H9 (cell line): ENCODE data around the gene PCID2. TPM values are rescaled to one million over a fixed set of nuclear protein-coding genes. Genes with fewer than 3 reads are reported as not detected.

Experiments
- DNase-seq: peaks from one replicate; pipeline ENCODE4 v3.0.0-alpha.2; 2017
- H2AFZ ChIP-seq: one replicate; pipeline ENCODE4 v1.6.1; 2013; ENCODE audit warnings: mild to moderate bottlenecking, low read length, control low read depth, moderate library complexity
- H2AK5ac ChIP-seq: 2 replicates; pipeline ENCODE4 v1.6.1; 2013; ENCODE audit warnings: low read length, control low read depth, mixed read lengths; ENCODE audit not compliant: insufficient read length
- H2BK120ac ChIP-seq: one replicate; pipeline ENCODE4 v1.6.1; 2013; ENCODE audit warnings: low read depth, mild to moderate bottlenecking, low read length, control low read depth, inconsistent platforms; ENCODE audit not compliant: poor library complexity, severe bottlenecking
- H2BK12ac ChIP-seq: 2 replicates; pipeline ENCODE4 v1.6.1; 2013; ENCODE audit warnings: low read length, control low read depth, mixed read lengths, low read depth; ENCODE audit not compliant: insufficient read length
- H2BK15ac ChIP-seq: 2 replicates; pipeline ENCODE4 v1.6.1; 2013; ENCODE audit warnings: low read depth, low read length, control low read depth
- H2BK20ac ChIP-seq: one replicate; pipeline ENCODE4 v1.6.1; 2013; ENCODE audit warnings: low read depth, mild to moderate bottlenecking, low read length, control low read depth, inconsistent platforms; ENCODE audit not compliant: poor library complexity, severe bottlenecking
- H2BK5ac ChIP-seq: 2 replicates; pipeline ENCODE4 v1.6.1; 2013; ENCODE audit warnings: low read length, control low read depth, mixed read lengths; ENCODE audit not compliant: insufficient read length
- H3K14ac ChIP-seq: 2 replicates; pipeline ENCODE4 v1.6.1; 2013; ENCODE audit warnings: low read length, control low read depth; ENCODE audit not compliant: insufficient read depth
- H3K18ac ChIP-seq: 2 replicates; pipeline ENCODE4 v1.6.1; 2013; ENCODE audit warnings: low read depth, mild to moderate bottlenecking, mixed read lengths, low read length, control low read depth; ENCODE audit not compliant: insufficient read length
- H3K23ac ChIP-seq: 2 replicates; pipeline ENCODE4 v1.6.1; 2013; ENCODE audit warnings: low read length, control low read depth, mixed read lengths, low read depth; ENCODE audit not compliant: insufficient read length
- H3K23me2 ChIP-seq: 2 replicates; pipeline ENCODE4 v1.6.1; 2013; ENCODE audit warnings: low read depth, mild to moderate bottlenecking, mixed read lengths, low read length, control low read depth; ENCODE audit not compliant: insufficient read length, poor library complexity, severe bottlenecking
- H3K27ac ChIP-seq: 2 replicates; pipeline ENCODE4 v1.5.1; 2013; ENCODE audit warnings: low read length, control low read depth, mixed read lengths, low read depth; ENCODE audit not compliant: insufficient read length
- H3K27me3 ChIP-seq: 2 replicates; pipeline ENCODE4 v1.6.1; 2013; ENCODE audit warnings: low read length, control low read depth, inconsistent platforms; ENCODE audit not compliant: insufficient read depth
- H3K4ac ChIP-seq: 2 replicates; pipeline ENCODE4 v1.6.1; 2013; ENCODE audit warnings: low read depth, mild to moderate bottlenecking, control low read depth, inconsistent platforms, low read length, moderate library complexity
- H3K4me1 ChIP-seq: 2 replicates; pipeline ENCODE4 v1.6.1; 2013; ENCODE audit warnings: low read length, control low read depth, inconsistent platforms; ENCODE audit not compliant: insufficient read depth
- H3K4me2 ChIP-seq: 2 replicates; pipeline ENCODE4 v1.6.1; 2013; ENCODE audit warnings: low read length, control low read depth, mixed read lengths; ENCODE audit not compliant: insufficient read length, insufficient read depth
- H3K56ac ChIP-seq: 2 replicates; pipeline ENCODE4 v1.6.1; 2013; ENCODE audit warnings: low read depth, mild to moderate bottlenecking, mixed read lengths, low read length, control low read depth; ENCODE audit not compliant: insufficient read length
- H3K79me1 ChIP-seq: 2 replicates; pipeline ENCODE4 v1.6.1; 2013; ENCODE audit warnings: low read depth, mild to moderate bottlenecking, moderate library complexity, low read length, control low read depth, inconsistent platforms; ENCODE audit not compliant: insufficient read depth, poor library complexity, severe bottlenecking
- H3K79me2 ChIP-seq: 2 replicates; pipeline ENCODE4 v1.6.1; 2013; ENCODE audit warnings: low read length, control low read depth, inconsistent platforms; ENCODE audit not compliant: insufficient read depth
- H3K9ac ChIP-seq: 2 replicates; pipeline ENCODE4 v1.6.1; 2013; ENCODE audit warnings: low read length, control low read depth, mixed read lengths; ENCODE audit not compliant: insufficient read length; ENCODE audit errors: extremely low read depth
- H3K9me3 ChIP-seq: one replicate; pipeline ENCODE4 v1.6.1; 2013; ENCODE audit warnings: low read depth, low read length, inconsistent platforms; ENCODE audit not compliant: control insufficient read depth
- H3T11ph ChIP-seq: one replicate; pipeline ENCODE4 v1.6.1; 2013; ENCODE audit warnings: mild to moderate bottlenecking, low read length, control low read depth, inconsistent platforms
- H4K20me1 ChIP-seq: one replicate; pipeline ENCODE4 v1.6.1; 2013; ENCODE audit not compliant: control insufficient read depth, insufficient read length, insufficient read depth
- H4K5ac ChIP-seq: 2 replicates; pipeline ENCODE4 v1.6.1; 2013; ENCODE audit warnings: low read depth, mild to moderate bottlenecking, mixed read lengths, low read length, control low read depth; ENCODE audit not compliant: insufficient read length
- H4K8ac ChIP-seq: replicated peaks from 2 replicates; pipeline ENCODE4 v1.6.1; 2013; ENCODE audit warnings: low read length, control low read depth, mixed read lengths, low read depth; ENCODE audit not compliant: insufficient read length
- H4K91ac ChIP-seq: 2 replicates; pipeline ENCODE4 v1.6.1; 2013; ENCODE audit warnings: low read depth, mild to moderate bottlenecking, moderate library complexity, mixed read lengths, low read length, control low read depth; ENCODE audit not compliant: insufficient read length
- H3K27ac Mint-ChIP-seq, 3 experiments: 2 replicates in 2 of 3; 3 replicates in 1 of 3; pipeline ENCODE4 v1.8.0; 2020 to 2021; ENCODE audit warnings: mixed read lengths in 3 of 3, mild to moderate bottlenecking in 1 of 3, moderate library complexity in 1 of 3
- H3K27me3 Mint-ChIP-seq: 2 replicates; pipeline ENCODE4 v1.8.0; 2021; ENCODE audit warnings: low read depth, mild to moderate bottlenecking, moderate library complexity, mixed read lengths
- H3K36me3 Mint-ChIP-seq, 3 experiments: 2 replicates in 2 of 3; 3 replicates in 1 of 3; pipeline ENCODE4 v1.8.0; 2020 to 2021; ENCODE audit warnings: low read depth in 3 of 3, mixed read lengths in 3 of 3; ENCODE audit not compliant: insufficient read depth in 1 of 3
- H3K4me1 Mint-ChIP-seq, 2 experiments: 2 replicates each; pipeline ENCODE4 v1.8.0; 2020; ENCODE audit warnings: mixed read lengths in 2 of 2
- H3K4me3 Mint-ChIP-seq, 2 experiments: 2 replicates in 1 of 2; 3 replicates in 1 of 2; pipeline ENCODE4 v1.8.0; 2020 to 2021; ENCODE audit warnings: mild to moderate bottlenecking in 2 of 2, mixed read lengths in 2 of 2, moderate library complexity in 1 of 2
- H3K9me3 Mint-ChIP-seq, 2 experiments: 2 replicates in 1 of 2; 3 replicates in 1 of 2; pipeline ENCODE4 v1.8.0; 2020; ENCODE audit warnings: mild to moderate bottlenecking in 2 of 2, mixed read lengths in 2 of 2, moderate library complexity in 1 of 2
- WGBS: extraction: QIAGEN DNeasy Blood & Tissue Kit; methylation state at CpG from one replicate; pipeline ENCODE4 v1.1.7; 2013; ENCODE audit warnings: missing lambda C conversion rate, low lambda C conversion rate, mixed read lengths; ENCODE audit not compliant: insufficient read length; ENCODE audit errors: extremely low coverage; 5-methylcytosine and 5-hydroxymethylcytosine counted together
- total RNA-seq: library from RNA; stranded (reverse); gene quantifications from 2 replicates; pipeline ENCODE4 v1.2.1, GENCODE V29; 2021
- TF ChIP-seq, protein P1 (sequence below): fragments of 200-600 bp; sonication (generic); conservative IDR thresholded peaks from 3 replicates; pipeline ENCODE4 v1.8.0; 2021; ENCODE audit warnings: antibody characterized with exemption, mild to moderate bottlenecking

PCID2 gene
- total RNA-seq, 1 experiment from 2014 or later, result 66.0 TPM

GRCh38 chr13:113153810-113154748 is 54.4 kb downstream of the PCID2 start:
- H2AFZ ChIP-seq, result no peak overlapping the region
- DNase-seq, result peak; percentile 60
- H2BK12ac ChIP-seq, result no peak overlapping the region
- Mint-ChIP-seq H3K9me3 (peaks cover 0 to 4% of the 10 kb centered on the region in 2 experiments; a peak in 3 of 5 replicates), H3K27ac (peak overlapping the region in 1 of 3 experiments; percentile 70; a peak in 1 of 7 replicates), H3K4me3 (peak overlapping the region; percentile 65 to 78), H3K27me3 (peaks cover 43% of the 10 kb centered on the region), H3K4me1 (peaks cover 41 to 42% of the 10 kb centered on the region in 2 experiments), H3K36me3 (peaks cover 0 to 4% (median 0%) of the 10 kb centered on the region in 3 experiments; a peak in 3 of 7 replicates)
- no peak overlapping the region for H2BK20ac ChIP-seq
- H2BK15ac ChIP-seq, result no peak overlapping the region
- H3K27ac ChIP-seq, result no peak overlapping the region
- no peaks in the 10 kb centered on the region for H3K9me3 ChIP-seq
- no peak overlapping the region for H3K18ac ChIP-seq
- no peaks in the 10 kb centered on the region for H4K20me1 ChIP-seq
- H4K8ac ChIP-seq, result no peak overlapping the region
- H3K56ac ChIP-seq, result no peak overlapping the region
- no peaks in the 10 kb centered on the region for H3K79me2 ChIP-seq
- H3K9ac ChIP-seq, result no peak overlapping the region
- H3K14ac ChIP-seq, result no peak overlapping the region
- no peaks in the 10 kb centered on the region; the same call in 1 of the 2 replicates for H3K27me3 ChIP-seq
- TF ChIP-seq, protein P1, sequence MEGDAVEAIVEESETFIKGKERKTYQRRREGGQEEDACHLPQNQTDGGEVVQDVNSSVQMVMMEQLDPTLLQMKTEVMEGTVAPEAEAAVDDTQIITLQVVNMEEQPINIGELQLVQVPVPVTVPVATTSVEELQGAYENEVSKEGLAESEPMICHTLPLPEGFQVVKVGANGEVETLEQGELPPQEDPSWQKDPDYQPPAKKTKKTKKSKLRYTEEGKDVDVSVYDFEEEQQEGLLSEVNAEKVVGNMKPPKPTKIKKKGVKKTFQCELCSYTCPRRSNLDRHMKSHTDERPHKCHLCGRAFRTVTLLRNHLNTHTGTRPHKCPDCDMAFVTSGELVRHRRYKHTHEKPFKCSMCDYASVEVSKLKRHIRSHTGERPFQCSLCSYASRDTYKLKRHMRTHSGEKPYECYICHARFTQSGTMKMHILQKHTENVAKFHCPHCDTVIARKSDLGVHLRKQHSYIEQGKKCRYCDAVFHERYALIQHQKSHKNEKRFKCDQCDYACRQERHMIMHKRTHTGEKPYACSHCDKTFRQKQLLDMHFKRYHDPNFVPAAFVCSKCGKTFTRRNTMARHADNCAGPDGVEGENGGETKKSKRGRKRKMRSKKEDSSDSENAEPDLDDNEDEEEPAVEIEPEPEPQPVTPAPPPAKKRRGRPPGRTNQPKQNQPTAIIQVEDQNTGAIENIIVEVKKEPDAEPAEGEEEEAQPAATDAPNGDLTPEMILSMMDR, result no peak
- no peak overlapping the region for H2AK5ac ChIP-seq
- no peak overlapping the region for H4K91ac ChIP-seq
- no peaks in the 10 kb centered on the region; the same call in 1 of the 2 replicates for H3K4me1 ChIP-seq
- H4K5ac ChIP-seq, result no peak overlapping the region
- H3K79me1 ChIP-seq, result no peaks in the 10 kb centered on the region
- H2BK5ac ChIP-seq, result no peak overlapping the region
- peak overlapping the region; percentile 45 for H3K4me2 ChIP-seq
- no peak overlapping the region for H3K4ac ChIP-seq
- H3T11ph ChIP-seq, result no peak overlapping the region
- H3K23ac ChIP-seq, result no peak overlapping the region
- no peak overlapping the region for H2BK120ac ChIP-seq
- H3K23me2 ChIP-seq, result peaks cover 12% of the 10 kb centered on the region
- no CpG with 5 or more reads among the region's 76 CpGs for WGBS
